ENCODE measurements around the gene NFATC1.

Gene NFATC1

DNA sequence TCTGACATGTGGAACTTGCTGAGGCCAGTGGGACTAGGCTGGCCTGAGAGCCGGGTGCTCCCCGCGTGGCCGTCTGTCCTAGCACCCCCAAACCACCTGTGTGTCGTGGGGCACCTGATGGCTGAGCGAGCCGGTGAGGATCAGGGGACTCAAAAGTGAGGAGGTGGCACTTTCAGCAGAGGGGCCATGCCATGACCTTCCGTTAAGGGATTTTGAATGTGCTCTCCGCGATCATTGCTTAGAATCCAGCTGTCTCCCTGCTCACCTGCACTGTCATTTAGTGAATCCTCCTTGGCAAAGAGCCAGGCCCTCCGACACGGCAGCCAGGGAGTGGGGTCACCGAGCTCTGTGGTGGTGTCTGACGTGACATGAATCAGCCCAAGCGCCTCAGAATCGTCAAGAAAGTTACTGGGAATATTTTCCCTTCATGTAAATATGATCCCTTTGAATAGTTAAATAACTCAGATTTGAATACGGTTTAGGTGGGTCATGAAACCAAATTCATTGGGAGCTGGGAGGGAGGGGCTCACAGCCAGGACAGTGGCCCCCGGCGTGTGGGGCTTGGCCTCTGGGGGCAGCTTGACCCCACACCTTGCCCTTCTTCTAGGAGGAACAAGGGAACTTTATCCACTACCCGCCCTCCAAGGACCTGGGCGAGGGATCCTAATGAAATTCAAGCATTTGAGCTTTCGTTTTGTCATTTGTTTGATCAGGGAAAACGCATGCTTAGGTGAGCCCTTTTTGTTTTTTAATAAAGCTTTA is 9.5 kb downstream of the NFATC1 start:
- no peak for DNase-seq (ENCODE audit: low read depth, low spot score)

GRCh38 chr18:79405781-79406575 is 10.2 kb downstream of the NFATC1 start:
- no peak for DNase-seq (ENCODE audit: low read depth, low spot score)

- DNase-seq (ENCODE audit: low read depth, low spot score), result no peak
Observed at GRCh38 chr18:79406708-79407107, 11.0 kb downstream of the NFATC1 start.

DNA sequence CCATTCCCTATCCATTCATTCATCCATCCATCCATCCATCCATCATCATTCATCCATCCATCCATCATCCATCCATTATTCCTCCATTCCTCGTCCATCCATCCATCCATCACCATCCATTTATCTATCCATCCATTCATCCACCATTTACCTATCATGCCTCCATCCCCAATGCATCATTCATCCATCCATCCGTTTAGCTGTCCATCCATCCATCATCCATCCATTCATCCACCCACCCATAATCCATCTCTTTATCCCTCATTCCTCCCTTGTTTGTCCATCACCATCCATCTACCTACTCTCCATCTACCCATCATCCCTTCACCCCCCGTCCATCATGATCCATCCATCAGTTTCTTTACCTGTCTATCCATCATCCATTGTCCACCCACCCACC is 13.6 kb downstream of the NFATC1 start:
- DNase-seq (ENCODE audit: low read depth, low spot score), result no peak

GRCh38 chr18:79410171-79410641 is 14.5 kb downstream of the NFATC1 start:
- DNase-seq (ENCODE audit: low read depth, low spot score), result no peak

DNA sequence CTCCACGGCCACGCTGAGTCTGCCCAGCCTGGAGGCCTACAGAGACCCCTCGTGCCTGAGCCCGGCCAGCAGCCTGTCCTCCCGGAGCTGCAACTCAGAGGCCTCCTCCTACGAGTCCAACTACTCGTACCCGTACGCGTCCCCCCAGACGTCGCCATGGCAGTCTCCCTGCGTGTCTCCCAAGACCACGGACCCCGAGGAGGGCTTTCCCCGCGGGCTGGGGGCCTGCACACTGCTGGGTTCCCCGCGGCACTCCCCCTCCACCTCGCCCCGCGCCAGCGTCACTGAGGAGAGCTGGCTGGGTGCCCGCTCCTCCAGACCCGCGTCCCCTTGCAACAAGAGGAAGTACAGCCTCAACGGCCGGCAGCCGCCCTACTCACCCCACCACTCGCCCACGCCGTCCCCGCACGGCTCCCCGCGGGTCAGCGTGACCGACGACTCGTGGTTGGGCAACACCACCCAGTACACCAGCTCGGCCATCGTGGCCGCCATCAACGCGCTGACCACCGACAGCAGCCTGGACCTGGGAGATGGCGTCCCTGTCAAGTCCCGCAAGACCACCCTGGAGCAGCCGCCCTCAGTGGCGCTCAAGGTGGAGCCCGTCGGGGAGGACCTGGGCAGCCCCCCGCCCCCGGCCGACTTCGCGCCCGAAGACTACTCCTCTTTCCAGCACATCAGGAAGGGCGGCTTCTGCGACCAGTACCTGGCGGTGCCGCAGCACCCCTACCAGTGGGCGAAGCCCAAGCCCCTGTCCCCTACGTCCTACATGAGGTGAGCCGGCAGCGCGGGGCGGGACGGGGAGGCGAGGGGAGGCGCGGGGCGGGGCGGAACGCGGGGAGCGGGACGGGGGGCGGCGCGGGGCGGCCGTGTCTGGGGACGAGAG is 15.2 kb downstream of the NFATC1 start:
- no peak for DNase-seq (ENCODE audit: low read depth, low spot score)

DNA sequence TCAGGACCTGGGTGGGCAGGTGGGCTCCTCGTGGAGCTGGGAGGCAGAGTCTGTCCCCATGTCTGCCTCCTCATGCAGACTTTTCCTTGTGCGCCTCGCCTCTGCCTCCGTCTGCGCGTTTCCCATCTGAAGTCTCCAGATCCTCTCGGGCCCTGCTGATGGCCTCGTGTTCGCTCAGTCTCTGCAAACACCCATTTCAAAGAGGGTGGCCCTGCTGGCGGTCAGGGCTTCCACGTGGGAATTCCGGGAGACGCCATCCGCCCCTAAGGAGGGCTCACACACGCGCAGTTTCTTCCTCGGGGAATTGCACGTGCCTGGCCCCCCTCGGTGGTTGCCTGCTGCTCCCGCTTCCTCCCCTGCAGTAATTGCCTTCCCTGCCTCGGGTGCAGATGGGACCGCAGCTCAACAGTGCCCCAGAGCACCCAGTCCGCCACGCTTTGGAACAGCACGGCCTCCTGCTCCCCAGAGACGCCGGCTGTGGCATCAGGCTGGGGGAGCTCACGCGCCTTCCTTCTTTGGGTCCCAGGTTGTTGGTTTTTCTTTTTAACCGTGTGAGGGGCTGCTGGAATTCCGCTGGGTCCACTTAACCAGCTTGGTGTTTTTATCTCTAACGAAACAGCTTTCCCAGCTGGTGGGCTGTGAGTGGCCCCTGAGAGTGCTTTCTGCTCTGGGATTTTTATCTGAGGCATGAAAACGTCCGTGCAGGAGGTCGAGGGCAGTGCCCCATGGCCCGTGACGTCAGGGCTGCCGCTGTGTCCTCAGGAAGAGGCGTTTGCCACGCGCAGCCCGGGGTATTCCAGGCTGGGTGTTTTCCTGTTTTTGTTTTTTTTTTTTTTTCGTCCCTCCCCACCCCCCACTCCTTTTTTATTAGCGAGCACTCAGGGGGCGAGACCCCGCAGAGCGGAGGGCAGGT is 16.1 kb downstream of the NFATC1 start:
- no peak for DNase-seq (ENCODE audit: low read depth, low spot score)

GRCh38 chr18:79413025-79413424 is 17.3 kb downstream of the NFATC1 start:
- DNase-seq (ENCODE audit: low read depth, low spot score), result no peak

DNA sequence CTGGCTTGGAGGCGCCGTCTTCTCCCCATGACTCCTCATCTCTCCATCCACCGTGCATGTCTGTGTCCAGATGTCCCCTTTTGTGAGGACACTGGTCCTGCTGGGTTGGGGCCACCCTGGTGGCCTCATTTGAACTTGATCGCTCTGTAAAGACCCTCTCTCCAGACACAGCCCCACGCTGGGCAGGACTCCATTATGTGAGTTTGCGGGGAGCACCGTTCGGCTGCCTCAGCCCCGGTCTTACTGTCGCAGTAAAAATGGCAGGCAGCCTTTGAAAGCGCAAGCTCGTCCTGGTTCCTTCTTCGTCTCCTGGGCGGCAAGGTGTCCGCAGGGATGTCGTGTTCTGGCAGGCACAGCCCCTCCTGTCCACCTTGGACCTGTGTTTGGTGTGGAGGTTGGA is 17.7 kb downstream of the NFATC1 start:
- no peak for DNase-seq (ENCODE audit: low read depth, low spot score)

DNA sequence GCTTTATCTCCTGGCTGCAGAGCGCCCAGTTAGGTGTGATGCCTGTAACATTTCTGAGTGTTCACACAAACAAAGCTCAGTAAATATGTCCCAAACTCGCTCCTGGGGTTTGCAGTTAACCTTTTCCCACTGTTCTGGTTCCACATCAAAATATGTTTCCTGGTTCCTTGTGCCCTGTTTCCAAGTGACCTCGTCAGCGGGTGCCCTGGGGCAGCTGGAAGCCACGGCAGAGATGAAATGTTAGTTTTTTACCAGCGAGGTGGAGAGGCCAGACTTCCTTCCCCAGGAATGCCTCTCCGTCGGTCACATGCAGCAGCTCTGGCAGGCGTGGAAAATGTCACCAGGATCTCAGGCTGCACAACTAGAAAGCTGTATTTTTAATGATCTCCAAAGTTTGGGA is 18.2 kb downstream of the NFATC1 start:
- no peak for DNase-seq (ENCODE audit: low read depth, low spot score)

DNA sequence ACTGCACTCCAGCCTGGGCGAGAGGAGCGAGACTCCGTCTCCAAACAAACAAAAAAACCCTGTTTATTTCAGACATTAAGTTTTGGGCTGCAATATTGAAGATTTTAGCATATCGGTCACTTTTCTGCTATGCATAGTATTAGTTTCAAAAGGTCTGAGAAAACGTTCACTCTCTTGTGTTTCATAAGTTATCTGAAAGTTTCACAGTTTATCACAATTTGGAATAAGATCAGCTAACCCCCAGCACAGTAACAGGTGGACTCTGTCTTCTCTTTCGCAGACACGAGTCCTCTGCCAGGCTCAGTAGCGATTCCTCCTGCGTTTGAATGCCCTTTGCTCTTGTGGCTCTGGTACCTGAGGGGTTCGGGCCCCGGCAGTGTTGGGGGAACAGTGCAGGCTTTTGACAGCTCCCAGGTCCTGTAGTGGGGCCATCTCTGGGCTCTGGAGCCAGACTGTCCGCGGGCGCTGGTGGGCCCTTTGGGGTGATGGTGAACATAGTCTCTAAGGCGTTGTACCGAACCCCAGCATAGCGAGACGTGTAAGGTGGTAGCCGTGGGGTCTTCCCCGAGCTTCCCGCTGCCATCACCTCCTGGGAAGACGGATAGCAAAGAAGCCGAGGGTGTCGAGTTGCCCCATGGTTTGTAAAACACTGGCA is 20.4 kb downstream of the NFATC1 start:
- no peak for DNase-seq (ENCODE audit: low read depth, low spot score)

DNA sequence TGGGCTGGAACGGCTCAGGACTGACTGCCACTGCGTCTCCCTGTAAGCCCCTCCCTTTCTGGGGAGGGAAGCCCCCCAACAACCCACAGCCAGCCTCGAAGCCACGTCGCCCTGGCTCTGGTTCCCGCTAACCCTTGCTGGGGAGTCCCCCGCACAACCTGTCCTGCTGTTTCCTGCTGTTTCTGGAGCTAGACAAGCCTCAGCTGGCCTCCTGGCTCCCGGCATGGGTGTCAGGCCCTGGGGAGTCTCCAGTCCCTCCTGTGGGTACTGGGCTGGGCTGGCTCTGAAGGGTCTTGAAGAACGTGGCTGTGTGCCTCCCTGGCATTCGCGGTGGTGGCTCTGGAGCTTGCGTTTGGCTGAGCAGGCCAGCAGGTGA is 20.9 kb downstream of the NFATC1 start:
- DNase-seq (ENCODE audit: low read depth, low spot score), result no peak

DNA sequence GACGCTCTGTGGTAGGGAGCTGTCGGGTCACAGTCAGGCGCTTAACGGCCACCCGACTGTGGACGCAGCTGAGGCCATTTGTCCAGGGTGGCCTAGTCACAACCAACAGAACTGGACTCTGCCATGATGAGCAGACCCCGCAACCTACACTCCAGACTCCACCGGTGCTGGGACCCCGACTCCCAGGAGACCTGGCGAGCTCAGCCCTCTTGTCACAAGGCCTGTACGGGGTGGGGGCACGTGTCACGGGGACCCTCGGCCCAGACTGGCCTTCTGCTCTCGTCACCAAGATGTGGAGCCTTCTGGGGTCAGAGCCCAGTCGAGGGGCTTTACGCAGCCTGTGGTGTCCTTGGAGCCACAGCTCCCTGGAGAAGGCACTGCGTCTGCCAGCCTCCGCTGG is 22.5 kb downstream of the NFATC1 start:
- DNase-seq (ENCODE audit: low read depth, low spot score), result no peak

DNA sequence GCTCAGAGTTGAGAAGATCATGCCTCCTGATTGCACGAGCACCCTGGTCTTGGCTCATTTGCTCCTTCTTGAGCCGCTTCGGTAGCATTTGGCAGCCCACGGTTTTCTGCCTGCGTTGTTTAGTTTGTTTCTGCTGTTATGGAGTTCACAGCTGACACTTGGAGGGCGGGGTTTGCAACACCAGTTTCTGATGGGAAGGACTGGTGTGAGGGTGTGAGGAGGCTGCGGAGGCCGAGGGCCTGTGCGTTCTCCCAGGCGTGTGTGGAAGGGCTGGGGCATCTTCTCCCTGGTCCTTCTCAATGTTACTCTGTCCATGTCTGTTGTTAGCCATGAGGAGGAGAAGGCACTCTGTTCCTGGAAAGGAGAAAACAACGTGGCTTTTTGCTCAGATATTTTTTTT is 22.9 kb downstream of the NFATC1 start:
- no peak for DNase-seq (ENCODE audit: low read depth, low spot score)

- no peak for DNase-seq (ENCODE audit: low read depth, low spot score)
Observed at GRCh38 chr18:79420033-79420745, 24.5 kb downstream of the NFATC1 start.

- DNase-seq (ENCODE audit: low read depth, low spot score), result no peak
Observed at GRCh38 chr18:79421275-79421857, 25.6 kb downstream of the NFATC1 start.

GRCh38 chr18:79422022-79422782 is 26.5 kb downstream of the NFATC1 start:
- peak; percentile 36 for DNase-seq (ENCODE audit: low read depth, low spot score)

DNA sequence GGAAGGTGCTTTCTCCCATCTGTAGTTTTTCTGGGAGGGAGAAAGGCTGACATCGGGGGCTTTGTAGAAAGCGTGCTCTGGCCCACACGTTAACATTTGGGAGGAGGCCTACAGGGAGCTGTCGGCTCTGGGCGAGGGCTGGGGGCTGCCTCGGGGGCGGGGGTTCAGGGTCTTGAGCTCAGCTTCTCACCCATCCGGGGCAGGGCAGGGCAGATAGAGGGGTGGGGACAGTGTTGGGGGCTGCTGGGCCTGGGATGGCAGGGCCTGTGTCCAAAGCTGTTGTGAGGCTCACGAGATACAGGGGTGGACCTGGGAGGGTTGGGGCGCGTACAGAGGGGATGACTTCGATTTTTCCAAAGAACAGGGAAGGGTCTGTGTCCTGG is 27.0 kb downstream of the NFATC1 start:
- DNase-seq (ENCODE audit: low read depth, low spot score), result no peak

Data from smooth muscle cell of the brain vasculature (primary cell).